ENCODE measurements around the gene KCNC3. TPM values are rescaled to one million over a fixed set of nuclear protein-coding genes. Genes with fewer than 3 reads are reported as not detected.

KCNC3 gene
- total RNA-seq, 3 donors from 2014 or later (not counting 1 experiment from before 2014, with no cell fraction given): 0.57 to 3.2 (median 0.68) TPM

GRCh38 chr19:50332244-50333038 is 3.3 kb upstream of the KCNC3 start:
- no peak overlapping the region for H3K27ac Mint-ChIP-seq
- WGBS (ENCODE audit: insufficient coverage): 17% methylated on average over 18 of the region's 20 CpGs

GRCh38 chr19:50331994-50332243 is 2.7 kb upstream of the KCNC3 start:
- peaks cover 39% of the 10 kb centered on the region for H3K27me3 ChIP-seq (ENCODE audit: control insufficient read depth, insufficient read depth, low read length)
- peaks cover 45 to 67% of the 10 kb centered on the region in 2 donors for H3K4me1 Mint-ChIP-seq

More at GRCh38 chr19:50332244-50333038, 3.3 kb upstream of the KCNC3 start:
- Mint-ChIP-seq H3K9me3 (peaks cover 0 to 4% of the 10 kb centered on the region in 2 donors), H3K4me1 (peaks cover 40 to 62% of the 10 kb centered on the region in 2 donors), H3K36me3 (peaks cover 13% of the 10 kb centered on the region), H3K27me3 (ENCODE audit: low read depth in 2 of 2) (peaks cover 50 to 53% of the 10 kb centered on the region in 2 donors), H3K4me3 (peak overlapping the region; percentile 25)
- H3K36me3 ChIP-seq (ENCODE audit: control insufficient read depth, insufficient read depth, low read length): no peaks in the 10 kb centered on the region
- H3K4me1 ChIP-seq (ENCODE audit: control insufficient read depth, insufficient read depth, low read length): peaks cover 61% of the 10 kb centered on the region
- intact Hi-C loops (cut with micrococcal nuclease): no loop called here
- TF ChIP-seq CTCF (IDR thresholded peaks at IDR 0.05): no peak
- peak overlapping the region; percentile 8 for H3K27ac ChIP-seq (ENCODE audit: low read length)
- no peak for ATAC-seq
- peaks cover 14% of the 10 kb centered on the region for H3K9me3 ChIP-seq (ENCODE audit: control insufficient read depth, insufficient read depth, low read length)
- DNase-seq: no peak
- H3K4me3 ChIP-seq (ENCODE audit: low read length): no peak overlapping the region
- H3K27me3 ChIP-seq (ENCODE audit: control insufficient read depth, insufficient read depth, low read length): peaks cover 34% of the 10 kb centered on the region

GRCh38 chr19:50331221-50331993 is 2.2 kb upstream of the KCNC3 start:
- DNase-seq (no peak), ATAC-seq (no peak)
- H3K9me3 ChIP-seq (ENCODE audit: control insufficient read depth, insufficient read depth, low read length): peaks cover 14% of the 10 kb centered on the region
- Mint-ChIP-seq H3K36me3 (peaks cover 22% of the 10 kb centered on the region), H3K27ac (peak overlapping the region in 1 of 2 donors; percentile 67), H3K9me3 (peaks cover 3 to 4% of the 10 kb centered on the region in 2 donors), H3K4me3 (peak overlapping the region; percentile 61), H3K4me1 (peaks cover 49 to 72% of the 10 kb centered on the region in 2 donors), H3K27me3 (ENCODE audit: low read depth in 2 of 2) (peaks cover 55 to 63% of the 10 kb centered on the region in 2 donors)
- peaks cover 44% of the 10 kb centered on the region for H3K27me3 ChIP-seq (ENCODE audit: control insufficient read depth, insufficient read depth, low read length)
- H3K4me3 ChIP-seq (ENCODE audit: low read length): peak overlapping the region; percentile 15
- intact Hi-C loops (cut with micrococcal nuclease): no loop called here
- H3K27ac ChIP-seq (ENCODE audit: low read length): no peak overlapping the region
- no peak for TF ChIP-seq CTCF (IDR thresholded peaks at IDR 0.05)
- peaks cover 67% of the 10 kb centered on the region for H3K4me1 ChIP-seq (ENCODE audit: control insufficient read depth, insufficient read depth, low read length)
- H3K36me3 ChIP-seq (ENCODE audit: control insufficient read depth, insufficient read depth, low read length): no peaks in the 10 kb centered on the region
- WGBS (ENCODE audit: insufficient coverage): 18% methylated on average over 10 of the region's 10 CpGs

More at GRCh38 chr19:50331994-50332243, 2.7 kb upstream of the KCNC3 start:
- WGBS (ENCODE audit: insufficient coverage): 33% methylated on average over 1 of the region's 2 CpGs
- TF ChIP-seq CTCF (IDR thresholded peaks at IDR 0.05): no peak
- H3K4me3 Mint-ChIP-seq: peak overlapping the region; percentile 41
- peaks cover 3 to 4% of the 10 kb centered on the region in 2 donors for H3K9me3 Mint-ChIP-seq
- Histone ChIP-seq H3K9me3 (ENCODE audit: control insufficient read depth, insufficient read depth, low read length) (peaks cover 14% of the 10 kb centered on the region), H3K36me3 (ENCODE audit: control insufficient read depth, insufficient read depth, low read length) (no peaks in the 10 kb centered on the region), H3K4me3 (ENCODE audit: low read length) (no peak overlapping the region), H3K27ac (ENCODE audit: low read length) (no peak overlapping the region), H3K4me1 (ENCODE audit: control insufficient read depth, insufficient read depth, low read length) (peaks cover 65% of the 10 kb centered on the region)
- H3K27ac Mint-ChIP-seq: peak overlapping the region in 1 of 2 donors; percentile 67
- H3K36me3 Mint-ChIP-seq: peaks cover 18% of the 10 kb centered on the region
- no peak for DNase-seq
- ATAC-seq: no peak
- intact Hi-C loops (cut with micrococcal nuclease): no loop called here
- H3K27me3 Mint-ChIP-seq (ENCODE audit: low read depth in 2 of 2): peaks cover 50 to 58% of the 10 kb centered on the region in 2 donors
